Calu3 (cell line): ENCODE data around the gene C17orf78. TPM values are rescaled to one million over a fixed set of nuclear protein-coding genes. Genes with fewer than 3 reads are reported as not detected.

Source experiments
- BruUV-seq: library from RNA; stranded (reverse); fragments of 400-500 nt; replicated peaks from 2 replicates; lab custom pipeline; 2021; lab: Mats Ljungman, UMichigan
- CTCF ChIA-PET: fragments of 300-600 bp; sonication (Branson Sonifier 250); formaldehyde crosslinking; loops from one replicate; lab custom pipeline; 2022; ENCODE audit warnings: antibody characterized with exemption; lab: Charles Lee
- DNase-seq: peaks from one replicate; pipeline ENCODE4 v3.0.0; 2022
- H3K27ac Mint-ChIP-seq: one replicate; pipeline ENCODE4 v1.8.0; 2022; ENCODE audit warnings: mixed read lengths; ENCODE audit not compliant: unreplicated experiment
- H3K27me3 Mint-ChIP-seq: one replicate; pipeline ENCODE4 v1.8.0; 2022; ENCODE audit warnings: mixed read lengths; ENCODE audit not compliant: unreplicated experiment
- H3K36me3 Mint-ChIP-seq: one replicate; pipeline ENCODE4 v1.8.0; 2022; ENCODE audit warnings: mild to moderate bottlenecking, moderate library complexity, mixed read lengths; ENCODE audit not compliant: insufficient read depth, unreplicated experiment
- H3K4me1 Mint-ChIP-seq: one replicate; pipeline ENCODE4 v1.8.0; 2022; ENCODE audit warnings: mild to moderate bottlenecking, low read depth, mixed read lengths; ENCODE audit not compliant: unreplicated experiment
- H3K4me3 Mint-ChIP-seq: one replicate; pipeline ENCODE4 v1.8.0; 2022; ENCODE audit warnings: mild to moderate bottlenecking, low read depth, moderate library complexity, mixed read lengths; ENCODE audit not compliant: unreplicated experiment
- H3K9me3 Mint-ChIP-seq: one replicate; pipeline ENCODE4 v1.8.0; 2022; ENCODE audit warnings: low read depth, mixed read lengths; ENCODE audit not compliant: unreplicated experiment
- intact Hi-C: fragments of 100-400 bp; cut with micrococcal nuclease; formaldehyde crosslinking; loops from one replicate; pipeline ENCODE4 v1.10.0; 2022; ENCODE audit not compliant: unreplicated experiment
- total RNA-seq: library from RNA; stranded (reverse); gene quantifications from 2 replicates; pipeline ENCODE4 v1.2.3, GENCODE V29; 2022
- TF ChIP-seq, protein P1 (sequence below): fragments of 200-600 bp; IDR thresholded peaks from one replicate; pipeline ENCODE4 v1.8.0; 2022; ENCODE audit warnings: antibody characterized with exemption; ENCODE audit not compliant: unreplicated experiment

The C17orf78 gene
- total RNA-seq, 1 experiment from 2014 or later, result not detected

GRCh38 chr17:37382056-37382455, 6.3 kb downstream of the C17orf78 start:
- H3K4me1 Mint-ChIP-seq, result no peaks in the 10 kb centered on the region
- intact Hi-C loops, result no loop called here
- H3K4me3 Mint-ChIP-seq, result no peak overlapping the region
- H3K36me3 Mint-ChIP-seq, result no peaks in the 10 kb centered on the region
- no peak overlapping the region for H3K27ac Mint-ChIP-seq
- no TSS peak for BruUV-seq
- no peaks in the 10 kb centered on the region for H3K9me3 Mint-ChIP-seq
- no peak for DNase-seq
- TF ChIP-seq, protein P1, sequence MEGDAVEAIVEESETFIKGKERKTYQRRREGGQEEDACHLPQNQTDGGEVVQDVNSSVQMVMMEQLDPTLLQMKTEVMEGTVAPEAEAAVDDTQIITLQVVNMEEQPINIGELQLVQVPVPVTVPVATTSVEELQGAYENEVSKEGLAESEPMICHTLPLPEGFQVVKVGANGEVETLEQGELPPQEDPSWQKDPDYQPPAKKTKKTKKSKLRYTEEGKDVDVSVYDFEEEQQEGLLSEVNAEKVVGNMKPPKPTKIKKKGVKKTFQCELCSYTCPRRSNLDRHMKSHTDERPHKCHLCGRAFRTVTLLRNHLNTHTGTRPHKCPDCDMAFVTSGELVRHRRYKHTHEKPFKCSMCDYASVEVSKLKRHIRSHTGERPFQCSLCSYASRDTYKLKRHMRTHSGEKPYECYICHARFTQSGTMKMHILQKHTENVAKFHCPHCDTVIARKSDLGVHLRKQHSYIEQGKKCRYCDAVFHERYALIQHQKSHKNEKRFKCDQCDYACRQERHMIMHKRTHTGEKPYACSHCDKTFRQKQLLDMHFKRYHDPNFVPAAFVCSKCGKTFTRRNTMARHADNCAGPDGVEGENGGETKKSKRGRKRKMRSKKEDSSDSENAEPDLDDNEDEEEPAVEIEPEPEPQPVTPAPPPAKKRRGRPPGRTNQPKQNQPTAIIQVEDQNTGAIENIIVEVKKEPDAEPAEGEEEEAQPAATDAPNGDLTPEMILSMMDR, result no peak
- H3K27me3 Mint-ChIP-seq, result no peaks in the 10 kb centered on the region
- CTCF ChIA-PET, result interaction anchor here (0.7 to 2.1 kb wide), 4 partner anchors 9 to 64 kb away, joined by 4 to 19 read pairs (median 6); no protein-coding TSS in a partner anchor

GRCh38 chr17:37384560-37385149, 8.9 kb downstream of the C17orf78 start:
- no peak overlapping the region for H3K27ac Mint-ChIP-seq
- TF ChIP-seq, protein P1, result no peak
- H3K4me3 Mint-ChIP-seq, result no peak overlapping the region
- CTCF ChIA-PET, result interaction anchor here (1.1 to 15.6 kb wide), 2 partner anchors 9 to 10 kb away, joined by 5 to 300 read pairs; partner anchors contain the start of gene C17orf78
- H3K36me3 Mint-ChIP-seq, result no peaks in the 10 kb centered on the region
- intact Hi-C loops, result no loop called here
- H3K9me3 Mint-ChIP-seq, result no peaks in the 10 kb centered on the region
- no TSS peak for BruUV-seq
- no peak for DNase-seq
- H3K27me3 Mint-ChIP-seq, result no peaks in the 10 kb centered on the region
- no peaks in the 10 kb centered on the region for H3K4me1 Mint-ChIP-seq

DNA sequence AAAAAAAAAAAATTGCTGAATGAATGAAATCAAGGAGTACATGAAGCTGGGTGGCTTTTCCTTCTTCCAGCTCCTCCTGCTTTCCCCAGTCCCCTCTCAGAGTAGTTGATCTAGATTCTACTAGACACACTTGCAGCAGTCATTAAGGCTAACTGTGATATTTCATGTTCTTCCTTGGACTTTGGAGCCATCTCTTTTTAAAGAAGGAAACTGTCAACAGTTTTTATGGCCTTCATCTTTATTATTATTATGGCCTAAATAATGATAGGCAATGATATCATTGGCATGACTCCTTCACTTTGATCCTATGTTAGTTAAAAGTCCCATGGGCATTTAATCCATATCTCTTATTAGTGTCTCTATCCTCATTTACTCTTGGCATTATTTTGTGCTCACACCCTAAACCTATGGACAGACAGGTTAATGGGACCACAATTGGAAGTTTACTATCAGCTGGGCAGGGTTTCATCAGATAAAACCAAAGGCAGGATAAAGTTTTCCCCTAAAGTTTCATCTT, 9.7 kb downstream of the C17orf78 start:
- no peaks in the 10 kb centered on the region for H3K9me3 Mint-ChIP-seq
- no peaks in the 10 kb centered on the region for H3K4me1 Mint-ChIP-seq
- DNase-seq, result no peak
- CTCF ChIA-PET, result interaction anchor here (0.6 to 15.6 kb wide), 3 partner anchors 9 to 34 kb away, joined by 4 to 300 read pairs (median 5); partner anchors contain the start of gene C17orf78
- H3K36me3 Mint-ChIP-seq, result no peaks in the 10 kb centered on the region
- H3K27ac Mint-ChIP-seq, result no peak overlapping the region
- H3K27me3 Mint-ChIP-seq, result no peaks in the 10 kb centered on the region
- TF ChIP-seq, protein P1, result no peak
- no peak overlapping the region for H3K4me3 Mint-ChIP-seq
- intact Hi-C loops, result no loop called here
- BruUV-seq, result no TSS peak

- Mint-ChIP-seq H3K36me3 (no peaks in the 10 kb centered on the region), H3K4me1 (peaks cover 6% of the 10 kb centered on the region), H3K27me3 (no peaks in the 10 kb centered on the region), H3K4me3 (no peak overlapping the region), H3K9me3 (no peaks in the 10 kb centered on the region), H3K27ac (no peak overlapping the region)
- DNase-seq, result no peak
- BruUV-seq, result no TSS peak
- intact Hi-C loops, result no loop called here
- TF ChIP-seq, protein P1, result no peak
- CTCF ChIA-PET, result interaction anchor here (0.6 to 15.6 kb wide), 4 partner anchors 11 to 34 kb away, joined by 3 to 300 read pairs (median 6); partner anchors contain the start of gene C17orf78
Measured at GRCh38 chr17:37386462-37386861, 10.7 kb downstream of the C17orf78 start.
